Measurements from ENCODE around the gene TAF4B.
"Not testable (repeated sequence)": the region's sequence is repeated elsewhere in the genome, so short reads cannot be mapped to it uniquely, and the experiment has no call there.

The TAF4B gene

GRCh38 chr18:26226229-26227050 is at the start of gene TAF4B:
Gene TAF4B, plus strand, starts transcription at chr18:26226445. Its CDS starts 489 bp downstream, at chr18:26226934.
- peak; percentile 32 for DNase-seq

DNA sequence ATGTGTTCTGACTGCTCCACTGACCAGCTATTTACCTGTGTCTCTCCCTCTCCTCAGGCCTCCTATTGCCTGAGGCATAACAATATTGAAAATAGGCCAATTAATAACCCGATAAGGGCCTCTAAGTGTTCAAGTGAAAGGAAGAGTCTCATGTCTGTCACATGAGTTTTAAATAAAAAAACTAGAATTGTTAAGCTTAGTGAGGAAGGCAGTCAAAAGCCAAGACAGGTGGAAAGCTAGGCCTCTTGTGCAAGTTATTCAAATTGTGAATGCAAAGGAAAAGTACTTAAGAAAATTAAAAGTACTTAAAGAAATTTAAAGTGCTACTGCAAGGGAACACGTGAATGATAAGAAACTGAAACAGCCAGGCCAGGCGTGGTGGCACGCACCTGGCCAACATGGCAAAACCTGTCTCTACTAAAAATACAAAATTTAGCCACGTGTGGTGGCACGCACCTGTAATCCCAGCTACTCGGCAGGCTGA is 44.9 kb upstream of the TAF4B start:
- no peak for DNase-seq

GRCh38 chr18:26183395-26184112 is 42.7 kb upstream of the TAF4B start:
- DNase-seq, result no peak

DNA sequence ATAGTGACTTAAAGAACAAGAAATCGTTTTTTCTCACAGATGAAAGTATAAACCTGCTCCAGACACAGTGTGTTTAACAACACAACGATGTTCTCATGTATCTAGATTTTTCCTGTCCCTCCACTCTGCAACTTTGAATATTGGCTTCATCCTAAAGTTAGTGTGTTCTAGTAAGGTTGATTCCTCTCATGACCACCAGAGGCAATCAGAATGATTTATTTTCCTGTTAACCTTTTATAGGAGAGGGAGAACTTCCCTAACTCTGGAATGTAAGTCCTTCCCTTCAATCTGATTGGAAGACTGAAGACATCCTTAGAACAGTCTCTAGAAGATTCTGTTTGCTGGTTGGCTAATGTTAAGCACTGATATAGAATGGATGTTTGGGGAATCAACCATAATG is 41.0 kb upstream of the TAF4B start:
- no peak for DNase-seq

DNA sequence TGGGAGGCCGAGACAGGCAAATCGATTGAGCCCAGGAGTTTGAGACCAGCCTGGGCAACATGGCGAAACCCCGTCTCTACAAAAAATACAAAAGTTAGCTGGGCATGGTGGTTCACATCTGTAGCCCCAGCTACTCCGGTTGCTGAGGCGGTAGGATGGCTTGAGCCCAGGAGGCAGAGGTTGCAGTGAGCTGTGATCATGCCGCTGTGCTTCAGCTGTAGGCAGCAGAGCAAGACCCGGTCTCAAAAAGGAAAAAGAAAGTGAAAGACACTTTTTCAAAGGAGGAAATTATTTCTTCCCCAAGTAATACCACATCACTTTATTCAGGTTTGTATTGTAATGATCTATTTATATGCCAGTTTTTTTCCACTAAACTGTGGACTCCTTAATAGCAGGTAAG is 35.7 kb upstream of the TAF4B start:
- no peak for DNase-seq

- DNase-seq, result no peak
Observed at GRCh38 chr18:26192233-26192632, 34.0 kb upstream of the TAF4B start.

DNA sequence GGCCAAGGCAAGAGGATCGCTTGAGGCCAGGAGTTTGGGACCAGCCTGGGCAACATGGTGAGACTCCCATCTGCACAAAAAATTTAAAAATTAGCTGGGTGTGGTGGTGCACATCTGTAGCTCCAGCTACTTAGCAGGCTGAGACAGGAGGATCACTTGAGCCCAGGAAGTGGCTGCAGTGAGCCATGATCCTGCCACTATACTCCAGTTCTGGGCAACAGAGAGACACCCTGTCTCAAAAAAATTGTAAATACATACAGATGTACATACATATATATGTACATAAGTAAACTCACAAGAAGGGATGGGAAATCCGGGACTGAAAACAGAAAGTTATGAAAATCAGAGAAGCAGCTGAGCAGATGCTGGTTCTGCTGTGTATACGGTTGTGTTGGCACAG is 29.6 kb upstream of the TAF4B start:
- DNase-seq, result no peak

DNA sequence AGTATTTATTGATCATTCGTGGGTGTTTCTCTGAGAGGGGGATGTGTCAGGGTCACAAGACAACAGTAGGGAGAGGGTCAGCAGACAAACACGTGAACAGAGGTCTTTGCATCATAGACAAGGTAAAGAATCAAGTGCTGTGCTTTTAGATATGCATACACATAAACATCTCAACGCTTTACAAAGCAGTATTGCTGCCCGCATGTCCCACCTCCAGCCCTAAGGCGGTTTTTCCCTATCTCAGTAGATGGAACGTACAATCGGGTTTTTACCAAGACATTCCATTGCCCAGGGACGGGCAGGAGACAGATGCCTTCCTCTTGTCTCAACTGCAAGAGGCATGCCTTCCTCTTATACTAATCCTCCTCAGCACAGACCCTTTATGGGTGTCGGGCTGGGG is 24.2 kb upstream of the TAF4B start:
- DNase-seq, result not testable (repeated sequence)

DNA sequence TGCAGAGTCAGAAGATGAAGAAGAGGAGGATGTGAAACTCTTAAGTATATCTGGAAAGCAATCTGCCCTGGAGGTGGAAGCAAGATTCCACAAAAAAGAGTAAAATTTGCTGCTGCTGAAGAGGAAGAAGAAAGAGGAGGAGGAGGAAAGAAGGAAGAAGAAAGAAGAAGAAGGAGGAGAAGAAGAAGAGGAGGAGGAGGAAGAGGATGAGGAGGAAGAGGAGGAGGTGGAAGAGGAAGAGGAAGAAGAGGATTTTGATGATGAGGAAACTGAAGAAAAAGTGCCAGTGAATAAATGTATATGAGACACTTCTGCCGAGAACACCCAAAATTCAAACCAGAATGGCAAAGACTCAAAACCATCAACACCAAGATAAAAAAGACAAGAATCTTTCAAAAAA is 20.9 kb upstream of the TAF4B start:
- no peak for DNase-seq

GRCh38 chr18:26206488-26206887 is 19.8 kb upstream of the TAF4B start:
- no peak for DNase-seq

GRCh38 chr18:26207937-26208336 is 18.3 kb upstream of the TAF4B start:
- no peak for DNase-seq

DNA sequence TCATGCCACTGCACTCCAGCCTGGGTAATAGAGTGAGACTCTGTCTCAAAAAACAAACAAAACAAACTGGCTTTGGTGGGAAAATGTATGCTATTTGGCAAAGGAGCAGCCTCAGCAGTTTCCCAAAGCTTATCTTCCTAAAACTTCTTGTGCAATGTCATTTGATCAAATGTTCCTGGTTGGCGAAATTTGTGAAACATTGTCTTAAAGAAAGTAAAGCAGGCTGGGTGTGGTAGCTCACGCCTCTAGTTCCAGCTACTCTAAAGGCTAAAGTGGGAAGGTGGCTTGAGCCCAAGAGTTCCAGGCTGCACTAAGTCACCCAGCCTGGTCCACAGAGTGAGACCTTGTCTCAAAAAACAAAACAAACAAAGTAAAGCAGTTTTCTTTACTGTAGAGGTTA is 17.3 kb upstream of the TAF4B start:
- DNase-seq, result no peak

DNA sequence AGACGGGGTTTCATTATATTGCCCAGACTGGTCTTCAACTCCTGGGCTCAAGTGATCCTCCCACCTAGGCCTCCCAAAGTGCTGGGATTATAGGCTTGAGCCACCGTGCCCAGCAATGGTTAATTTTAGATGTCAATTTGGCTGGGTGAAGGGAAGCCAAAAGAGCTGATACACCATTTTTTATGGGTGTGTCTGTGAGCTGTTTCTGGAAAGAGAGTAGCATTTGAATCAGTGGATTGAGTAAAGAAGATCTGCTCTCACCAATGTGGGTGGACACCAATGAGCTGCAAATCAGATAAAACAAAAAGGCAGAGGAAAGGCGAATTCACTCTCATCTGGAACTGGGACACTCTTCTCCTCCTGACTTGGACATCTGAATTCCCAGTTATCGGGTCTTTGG is 16.1 kb upstream of the TAF4B start:
- no peak for DNase-seq

DNA sequence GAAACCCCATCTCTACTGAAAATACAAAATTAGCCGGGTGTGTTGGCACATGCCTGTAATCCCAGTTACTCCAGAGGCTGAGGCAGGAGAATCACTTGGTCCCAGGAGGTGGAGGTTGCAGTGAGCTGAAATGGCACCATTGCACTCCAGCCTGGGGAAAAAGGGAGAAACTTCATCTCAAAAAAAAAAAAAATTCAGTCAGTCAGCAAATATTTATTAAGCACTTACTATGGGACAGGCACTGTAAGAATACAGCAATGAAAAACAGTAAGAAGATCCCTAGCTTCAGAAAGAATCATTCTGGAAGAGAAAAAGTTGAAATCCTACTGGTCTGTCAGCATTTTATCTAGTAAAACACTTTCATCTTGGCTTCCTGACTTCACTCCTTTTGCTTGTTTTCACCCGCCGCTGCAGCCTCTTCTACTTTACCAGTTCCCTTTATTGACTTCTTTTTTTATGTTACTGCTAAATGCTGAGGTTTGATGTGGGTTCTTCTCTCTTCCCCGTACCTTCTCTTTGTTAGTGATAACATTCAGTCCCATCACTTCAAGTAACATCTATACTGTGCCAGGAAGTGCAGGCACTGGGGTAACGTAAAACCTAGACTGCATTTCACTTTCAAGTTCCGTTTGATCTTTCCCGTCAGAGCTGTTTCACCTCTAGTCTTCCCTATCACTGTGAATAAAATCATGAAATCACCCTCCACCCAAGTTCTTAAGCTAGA is 10.8 kb upstream of the TAF4B start:
- no peak for DNase-seq

GRCh38 chr18:26225022-26225693 is 1.1 kb upstream of the TAF4B start:
- DNase-seq, result no peak

DNA sequence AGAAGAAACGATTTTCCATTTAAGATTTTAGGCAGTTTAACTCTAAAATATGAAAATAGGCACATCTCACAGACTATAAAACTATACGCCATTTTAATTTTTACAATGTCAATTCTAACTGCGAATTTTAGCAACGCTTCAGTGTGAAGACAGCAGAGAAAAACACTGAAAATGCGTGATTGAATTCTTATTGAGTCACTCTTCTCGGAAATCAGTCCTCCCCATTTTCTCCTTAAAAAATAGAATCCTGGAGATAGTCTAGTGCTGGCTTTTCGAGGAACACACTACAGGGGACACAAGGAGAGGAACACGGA is 373 bp upstream of the TAF4B start:
- no peak for DNase-seq

DNA sequence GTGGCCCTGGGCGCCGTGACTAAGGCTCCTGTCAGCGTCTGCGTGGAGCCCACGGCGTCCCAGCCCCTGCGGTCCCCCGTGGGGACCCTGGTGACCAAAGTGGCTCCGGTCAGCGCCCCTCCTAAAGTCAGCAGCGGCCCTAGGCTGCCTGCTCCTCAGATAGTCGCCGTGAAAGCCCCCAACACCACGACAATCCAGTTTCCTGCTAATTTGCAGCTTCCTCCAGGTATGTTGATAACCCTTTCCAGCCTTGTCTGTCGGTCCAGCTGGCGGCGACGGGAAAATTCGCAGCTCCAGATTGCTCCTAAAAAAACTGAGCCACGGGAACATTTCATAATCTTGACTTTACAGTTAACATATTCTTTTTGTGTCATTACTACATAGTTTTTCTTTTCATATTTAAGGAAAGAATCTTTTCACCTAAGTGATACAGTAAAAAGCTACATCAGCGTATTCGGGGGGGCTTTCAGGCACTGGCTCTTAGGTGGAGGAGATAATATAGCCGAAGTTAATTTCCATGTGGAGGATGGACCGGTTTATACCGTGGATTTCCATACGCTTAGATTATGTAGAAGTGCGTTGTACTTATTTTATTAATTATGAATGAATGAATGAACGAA is 916 bp downstream of the TAF4B start:
- no peak for DNase-seq

- DNase-seq, result no peak
Observed at GRCh38 chr18:26228562-26229260, 2.5 kb downstream of the TAF4B start.

GRCh38 chr18:26230497-26230896 is 4.3 kb downstream of the TAF4B start:
- no peak for DNase-seq

DNA sequence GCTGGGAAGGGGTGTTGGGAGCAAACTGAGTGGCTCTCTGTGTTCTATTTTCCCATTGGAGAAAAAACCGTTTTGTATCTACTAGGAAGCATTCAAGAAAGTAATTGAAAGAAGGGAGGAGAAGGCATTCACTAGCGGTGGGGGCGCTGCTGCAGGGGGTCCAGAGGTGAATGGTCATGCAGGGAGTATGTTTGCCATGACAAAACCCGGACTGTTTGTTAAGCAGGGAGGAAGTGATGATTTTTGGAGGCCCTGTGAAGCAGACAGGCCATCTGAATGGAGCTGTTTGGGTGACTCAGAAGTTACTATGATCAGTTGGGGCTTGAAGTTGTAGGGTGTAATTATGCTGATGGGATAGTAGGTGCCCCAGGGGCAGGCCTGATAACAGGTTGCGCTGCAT is 7.0 kb downstream of the TAF4B start:
- no peak for DNase-seq

GRCh38 chr18:26237363-26237762 is 11.1 kb downstream of the TAF4B start:
- not testable (repeated sequence) for DNase-seq

GRCh38 chr18:26238718-26239117 is 12.5 kb downstream of the TAF4B start:
- not testable (repeated sequence) for DNase-seq
